ENCODE results near the gene CDKL4. TPM values are rescaled to one million over a fixed set of nuclear protein-coding genes. Genes with fewer than 3 reads are reported as not detected.
"Not testable (repeated sequence)": the region's sequence is repeated elsewhere in the genome, so short reads cannot be mapped to it uniquely, and the experiment has no call there.

CDKL4 gene
- total RNA-seq, 1 donor from 2014 or later, result 0.24 TPM

DNA sequence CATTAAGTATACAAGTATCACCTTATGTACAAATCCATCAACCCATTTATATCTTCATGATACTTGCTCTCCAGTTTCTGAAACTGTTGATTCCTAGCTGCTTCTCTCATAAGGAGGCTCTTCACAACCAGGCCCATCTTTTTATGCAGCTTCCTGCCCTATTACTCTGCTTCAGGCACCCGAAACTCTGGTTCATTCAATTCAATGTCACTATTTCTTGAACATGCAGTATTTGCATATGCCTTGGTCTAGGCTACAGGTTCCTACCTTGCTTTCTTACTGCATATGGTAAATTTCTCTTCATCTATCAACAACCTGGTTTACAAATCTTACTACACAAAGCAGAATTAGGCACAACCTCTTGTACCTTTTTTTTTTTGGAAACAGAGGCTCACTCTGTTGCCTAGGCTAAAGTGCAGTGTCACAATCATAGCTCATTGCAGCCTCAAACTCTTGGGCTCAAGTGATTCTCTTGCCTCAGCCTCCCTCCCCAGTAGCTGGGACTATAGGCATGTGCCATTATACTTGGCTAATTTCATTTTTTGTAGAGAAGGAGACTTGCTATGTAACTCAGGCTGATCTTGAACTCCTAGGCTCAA lies 2.7 kb upstream of the CDKL4 start:
- ChIA-PET CTCF (no interaction called here), POLR2A (no interaction called here)
- Mint-ChIP-seq H3K36me3 (ENCODE audit: low read depth) (peaks cover 11% of the 10 kb centered on the region), H3K4me3 (no peak overlapping the region), H3K27ac (peak overlapping the region; percentile 13), H3K9me3 (peaks cover 6% of the 10 kb centered on the region), H3K27me3 (no peaks in the 10 kb centered on the region), H3K4me1 (peaks cover 23% of the 10 kb centered on the region)
- no peak for DNase-seq
- TF ChIP-seq, protein P1, sequence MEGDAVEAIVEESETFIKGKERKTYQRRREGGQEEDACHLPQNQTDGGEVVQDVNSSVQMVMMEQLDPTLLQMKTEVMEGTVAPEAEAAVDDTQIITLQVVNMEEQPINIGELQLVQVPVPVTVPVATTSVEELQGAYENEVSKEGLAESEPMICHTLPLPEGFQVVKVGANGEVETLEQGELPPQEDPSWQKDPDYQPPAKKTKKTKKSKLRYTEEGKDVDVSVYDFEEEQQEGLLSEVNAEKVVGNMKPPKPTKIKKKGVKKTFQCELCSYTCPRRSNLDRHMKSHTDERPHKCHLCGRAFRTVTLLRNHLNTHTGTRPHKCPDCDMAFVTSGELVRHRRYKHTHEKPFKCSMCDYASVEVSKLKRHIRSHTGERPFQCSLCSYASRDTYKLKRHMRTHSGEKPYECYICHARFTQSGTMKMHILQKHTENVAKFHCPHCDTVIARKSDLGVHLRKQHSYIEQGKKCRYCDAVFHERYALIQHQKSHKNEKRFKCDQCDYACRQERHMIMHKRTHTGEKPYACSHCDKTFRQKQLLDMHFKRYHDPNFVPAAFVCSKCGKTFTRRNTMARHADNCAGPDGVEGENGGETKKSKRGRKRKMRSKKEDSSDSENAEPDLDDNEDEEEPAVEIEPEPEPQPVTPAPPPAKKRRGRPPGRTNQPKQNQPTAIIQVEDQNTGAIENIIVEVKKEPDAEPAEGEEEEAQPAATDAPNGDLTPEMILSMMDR (IDR thresholded peaks at IDR 0.05), result no peak
- intact Hi-C loops (cut with micrococcal nuclease), result no loop called here
- no peak for ATAC-seq (ENCODE audit: low read depth)

DNA sequence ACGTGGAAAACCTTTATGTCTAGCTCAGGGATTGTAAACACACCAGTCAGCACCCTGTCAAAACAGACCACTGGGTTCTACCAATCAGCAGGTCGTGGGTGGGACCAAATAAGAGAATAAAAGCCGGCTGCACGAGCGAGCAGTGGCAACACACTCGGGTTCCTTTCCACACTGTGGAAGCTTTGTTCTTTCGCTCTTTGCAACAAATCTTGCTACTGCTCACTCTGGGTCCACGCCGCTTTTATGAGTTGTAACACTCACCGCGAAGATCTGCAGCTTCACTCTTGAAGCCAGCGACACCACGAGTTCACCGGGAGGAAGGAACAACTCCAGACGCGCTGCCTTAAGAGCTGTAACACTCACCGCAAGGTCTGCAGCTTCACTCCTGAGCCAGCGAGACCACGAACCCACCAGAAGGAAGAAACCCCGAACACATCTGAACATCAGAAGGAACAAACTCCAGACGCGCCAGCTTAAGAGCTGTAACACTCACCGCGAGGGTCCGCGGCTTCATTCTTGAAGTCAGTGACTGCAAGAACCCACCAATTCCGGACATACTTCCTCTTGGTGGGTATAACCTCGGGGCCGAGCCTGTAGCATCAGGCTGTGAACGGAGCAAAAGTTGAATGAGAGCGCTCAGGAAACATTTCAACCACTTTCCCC lies 1.3 kb upstream of the CDKL4 start:
- Mint-ChIP-seq H3K4me1 (peaks cover 23% of the 10 kb centered on the region), H3K4me3 (peak overlapping the region; percentile 87), H3K27ac (peak overlapping the region; percentile 35)
- H3K27me3 Mint-ChIP-seq; H3K9me3 Mint-ChIP-seq; DNase-seq; H3K36me3 Mint-ChIP-seq (ENCODE audit: low read depth): not testable (repeated sequence)
- ChIA-PET POLR2A (interaction anchor here (1.1 to 1.4 kb wide), 4 partner anchors 16 to 124 kb away, joined by 3 to 5 read pairs (median 4); partner anchors contain the start of gene SOS1), CTCF (interaction anchor here (0.9 kb wide), 1 partner anchor 297 kb away, joined by 4 read pairs; no protein-coding TSS in a partner anchor)
- ATAC-seq (ENCODE audit: low read depth), result peak; percentile 48
- intact Hi-C loops (cut with micrococcal nuclease), result loop anchor here (1.0 kb wide), 1 partner anchor 20 kb away; no protein-coding TSS in a partner anchor

DNA sequence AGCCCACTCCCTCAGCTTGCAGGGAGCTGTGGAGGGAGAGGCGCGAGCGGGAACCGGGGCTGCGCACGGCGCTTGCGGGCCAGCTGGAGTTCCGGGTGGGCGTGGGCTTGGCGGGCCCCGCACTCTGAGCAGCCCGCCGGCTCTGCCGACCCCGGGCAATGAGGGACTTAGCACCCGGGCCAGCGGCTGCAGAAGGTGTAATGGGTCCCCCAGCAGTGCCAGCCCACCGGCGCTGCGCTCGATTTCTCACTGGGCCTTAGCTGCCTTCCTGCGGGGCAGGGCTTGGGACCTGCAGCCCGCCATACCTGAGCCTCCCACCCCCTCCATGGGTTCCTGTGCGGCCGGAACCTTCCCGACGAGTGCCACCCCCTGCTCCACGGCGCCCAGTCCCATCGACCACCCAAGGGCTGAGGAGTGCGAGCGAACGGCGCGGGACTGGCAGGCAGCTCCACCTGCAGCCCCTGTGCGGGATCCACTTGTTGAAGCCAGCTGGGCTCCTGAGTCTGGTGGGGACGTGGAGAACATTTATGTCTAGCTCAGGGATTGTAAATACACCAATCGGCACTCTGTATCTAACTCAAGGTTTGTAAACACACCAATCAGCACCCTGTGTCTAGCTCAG lies 582 bp upstream of the CDKL4 start:
- H3K9me3 Mint-ChIP-seq; ATAC-seq (ENCODE audit: low read depth); DNase-seq; H3K36me3 Mint-ChIP-seq (ENCODE audit: low read depth); intact Hi-C loops (cut with micrococcal nuclease); H3K27me3 Mint-ChIP-seq: not testable (repeated sequence)
- Mint-ChIP-seq H3K27ac (peak overlapping the region; percentile 35), H3K4me1 (peaks cover 23% of the 10 kb centered on the region), H3K4me3 (peak overlapping the region; percentile 87)
- ChIA-PET POLR2A (interaction anchor here (1.1 to 1.4 kb wide), 4 partner anchors 15 to 124 kb away, joined by 3 to 5 read pairs (median 4); partner anchors contain the start of gene SOS1), CTCF (interaction anchor here (0.9 kb wide), 1 partner anchor 297 kb away, joined by 4 read pairs; no protein-coding TSS in a partner anchor)

DNA sequence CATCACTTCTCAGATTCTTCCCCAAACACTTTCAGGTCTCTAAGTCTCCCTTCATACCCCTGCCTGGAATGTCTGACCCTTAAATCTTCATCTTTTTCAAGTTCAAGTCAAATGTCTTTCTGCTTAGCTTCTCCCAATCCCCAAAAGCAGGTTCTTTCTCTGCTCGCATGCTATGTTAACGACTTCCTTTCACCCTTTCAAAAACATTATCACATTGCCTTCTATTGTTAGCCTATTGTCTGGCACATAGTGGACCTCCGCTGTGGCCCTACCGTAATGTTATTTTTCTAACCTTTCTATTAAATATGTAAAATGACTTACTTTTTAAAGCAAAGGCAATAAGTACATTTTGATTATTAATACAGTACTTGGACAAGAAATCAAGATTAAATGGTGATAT lies 2.2 kb downstream of the CDKL4 start:
- TF ChIP-seq, protein P1 (IDR thresholded peaks at IDR 0.05), result no peak
- Mint-ChIP-seq H3K27me3 (no peaks in the 10 kb centered on the region), H3K27ac (no peak overlapping the region), H3K9me3 (peaks cover 3% of the 10 kb centered on the region), H3K4me1 (peaks cover 22% of the 10 kb centered on the region), H3K36me3 (ENCODE audit: low read depth) (peaks cover 4% of the 10 kb centered on the region), H3K4me3 (no peak overlapping the region)
- no peak for ATAC-seq (ENCODE audit: low read depth)
- DNase-seq, result no peak
- CTCF ChIA-PET, result no interaction called here
- POLR2A ChIA-PET, result no interaction called here
- intact Hi-C loops (cut with micrococcal nuclease), result no loop called here

DNA sequence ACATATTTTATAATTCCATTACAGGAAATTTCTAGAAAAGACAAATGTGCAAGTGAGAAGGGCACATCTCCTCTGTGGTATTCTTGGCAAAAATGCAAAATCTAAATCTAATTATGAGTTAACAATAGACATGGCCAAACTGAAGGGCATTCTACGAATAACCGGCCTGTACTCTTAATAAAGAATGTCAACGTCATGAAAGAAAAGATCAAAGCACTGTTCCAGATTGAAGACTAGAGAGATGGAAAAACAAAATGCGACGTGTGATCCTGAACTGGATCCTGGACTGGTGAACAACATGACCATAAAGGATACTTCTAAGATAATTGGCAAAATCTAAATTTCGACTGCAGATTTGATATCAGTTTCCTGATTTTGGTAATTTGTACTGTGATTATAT lies 3.0 kb downstream of the CDKL4 start:
- Mint-ChIP-seq H3K4me1 (peaks cover 14% of the 10 kb centered on the region), H3K27me3 (no peaks in the 10 kb centered on the region), H3K9me3 (peaks cover 8% of the 10 kb centered on the region), H3K4me3 (no peak overlapping the region), H3K27ac (no peak overlapping the region), H3K36me3 (ENCODE audit: low read depth) (peaks cover 6% of the 10 kb centered on the region)
- TF ChIP-seq, protein P1 (IDR thresholded peaks at IDR 0.05), result no peak
- DNase-seq (no peak), ATAC-seq (ENCODE audit: low read depth) (no peak)
- intact Hi-C loops (cut with micrococcal nuclease), result no loop called here
- ChIA-PET CTCF (interaction anchor here (1.3 kb wide), 1 partner anchor 11 kb away, joined by 3 read pairs; no protein-coding TSS in a partner anchor), POLR2A (no interaction called here)

DNA sequence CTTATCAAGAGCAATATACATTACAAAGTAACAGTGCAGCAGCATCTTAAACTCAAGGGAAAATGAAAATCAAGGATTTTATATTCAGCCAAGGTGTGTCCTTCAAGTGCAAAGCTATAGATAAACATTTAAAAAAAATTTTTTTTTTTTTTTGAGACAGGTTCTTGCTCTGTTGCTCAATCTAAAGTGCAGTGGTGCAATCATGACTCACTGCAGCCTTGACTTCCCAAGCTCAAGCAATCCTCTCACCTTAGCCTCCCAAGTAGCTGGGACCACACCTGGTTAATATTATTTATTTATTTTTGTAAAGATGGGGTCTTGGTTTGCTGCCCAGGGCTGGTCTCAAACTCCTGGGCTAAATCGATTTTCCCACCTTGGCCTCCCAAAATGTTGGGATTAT lies 9.0 kb downstream of the CDKL4 start:
- no peak for ATAC-seq (ENCODE audit: low read depth)

More for the DNA sequence above, 9.0 kb downstream of the CDKL4 start:
- POLR2A ChIA-PET, result interaction anchor here (0.6 kb wide), 1 partner anchor 484 kb away, joined by 3 read pairs; no protein-coding TSS in a partner anchor
- TF ChIP-seq, protein P1 (IDR thresholded peaks at IDR 0.05), result no peak
- peaks cover under 1% of the 10 kb centered on the region for H3K4me1 Mint-ChIP-seq
- no peak overlapping the region for H3K27ac Mint-ChIP-seq
- no peak for DNase-seq
- no peak overlapping the region for H3K4me3 Mint-ChIP-seq
- intact Hi-C loops (cut with micrococcal nuclease), result no loop called here
- H3K36me3 Mint-ChIP-seq (ENCODE audit: low read depth), result peaks cover 8% of the 10 kb centered on the region
- H3K27me3 Mint-ChIP-seq, result no peaks in the 10 kb centered on the region
- peaks cover 11% of the 10 kb centered on the region for H3K9me3 Mint-ChIP-seq
- CTCF ChIA-PET, result interaction anchor here (0.7 to 1.8 kb wide), 3 partner anchors 175 to 495 kb away, joined by 3 to 5 read pairs (median 4); no protein-coding TSS in a partner anchor
